Measurements from ENCODE around the gene ARHGAP24.

GRCh38 chr4:85783483-85783882 is 308.5 kb downstream of the ARHGAP24 start:
- TF ChIP-seq CTCF (IDR thresholded peaks at IDR 0.05) (no peak), POLR2A (IDR thresholded peaks at IDR 0.05) (no peak)
